HEK293 (cell line): ENCODE data around the gene LHX5.

Experiments
- CTCF ChIA-PET: fragments of 350-600 bp; formaldehyde crosslinking; extraction: SDS; loops from one replicate; lab custom pipeline; 2021; ENCODE audit warnings: antibody characterized with exemption; lab: Yijun Ruan, JAX
- POLR2A ChIA-PET: fragments of 300-600 bp; formaldehyde crosslinking; extraction: SDS; loops from one replicate; lab custom pipeline; 2020; ENCODE audit warnings: antibody characterized with exemption, inconsistent platforms; lab: Yijun Ruan, JAX
- H3K27ac ChIP-seq: fragments of 200-500 bp; sonication (Bioruptor generic); 2 replicates; pipeline ENCODE4 v1.5.1; 2014; ENCODE audit warnings: low read depth, low read length, control low read depth, inconsistent platforms; ENCODE audit errors: extremely low read depth
- H3K36me3 ChIP-seq, 2 experiments: fragments of 200-500 bp in 1 of 2; sonication (Bioruptor generic) in 1 of 2; 1 replicate in 1 of 2; 2 replicates in 1 of 2; pipeline ENCODE4 v1.5.1; 2014 to 2017; ENCODE audit warnings: inconsistent platforms in 2 of 2, low read length in 2 of 2; ENCODE audit not compliant: control insufficient read depth in 2 of 2, insufficient read depth in 1 of 2
- H3K4me1 ChIP-seq: fragments of 200-500 bp; sonication (Bioruptor generic); 2 replicates; pipeline ENCODE4 v1.5.1; 2014; ENCODE audit warnings: mild to moderate bottlenecking, low read length, inconsistent platforms; ENCODE audit not compliant: control insufficient read depth, insufficient read depth
- H3K4me3 ChIP-seq: 2 replicates; pipeline ENCODE4 v1.5.1; 2011; ENCODE audit warnings: low read depth, mild to moderate bottlenecking, control low read depth, low read length, moderate library complexity
- H3K9me3 ChIP-seq: fragments of 200-500 bp; sonication (Bioruptor generic); 2 replicates; pipeline ENCODE4 v1.5.1; 2014; ENCODE audit warnings: low read depth, low read length, inconsistent platforms; ENCODE audit not compliant: control insufficient read depth, insufficient read depth
- GLI2 ChIP-seq: fragments of 450-650 bp; formaldehyde crosslinking; IDR thresholded peaks from 2 replicates; pipeline ENCODE4; 2017; ENCODE audit warnings: missing biosample characterization, missing genetic modification characterization, low read depth, borderline replicate concordance
- HOXC10 ChIP-seq: sonication (generic); formaldehyde crosslinking; IDR thresholded peaks from 2 replicates; pipeline ENCODE4 v1.8.1; 2023; ENCODE audit warnings: mild to moderate bottlenecking, missing genetic modification reagents
- IKZF3 ChIP-seq: fragments of 450-650 bp; IDR thresholded peaks from 2 replicates; pipeline ENCODE4 v1.5.0; 2018; ENCODE audit warnings: missing biosample characterization, mild to moderate bottlenecking, missing genetic modification characterization, moderate library complexity
- KLF10 ChIP-seq: fragments of 450-650 bp; IDR thresholded peaks from 2 replicates; pipeline ENCODE4 v1.5.1; 2018; ENCODE audit warnings: missing biosample characterization, mild to moderate bottlenecking, missing genetic modification characterization
- PRDM10 ChIP-seq: fragments of 450-650 bp; formaldehyde crosslinking; IDR thresholded peaks from 2 replicates; pipeline ENCODE4 v1.5.1; 2016; ENCODE audit warnings: missing biosample characterization, missing genetic modification characterization
- PRDM2 ChIP-seq: fragments of 450-650 bp; formaldehyde crosslinking; IDR thresholded peaks from 2 replicates; pipeline ENCODE4 v1.5.1; 2016; ENCODE audit warnings: missing biosample characterization, missing genetic modification characterization, borderline replicate concordance
- ZBTB49 ChIP-seq: fragments of 450-650 bp; formaldehyde crosslinking; IDR thresholded peaks from 2 replicates; pipeline ENCODE4 v1.5.1; 2016; ENCODE audit warnings: missing biosample characterization, missing genetic modification characterization, low read depth
- ZBTB8A ChIP-seq: fragments of 450-650 bp; formaldehyde crosslinking; IDR thresholded peaks from 2 replicates; pipeline ENCODE4 v1.5.1; 2016; ENCODE audit warnings: missing biosample characterization, missing genetic modification characterization
- ZFP37 ChIP-seq: fragments of 450-650 bp; formaldehyde crosslinking; IDR thresholded peaks from 2 replicates; pipeline ENCODE4 v1.5.1; 2016; ENCODE audit warnings: missing biosample characterization, missing genetic modification characterization
- ZIC2 ChIP-seq: fragments of 450-650 bp; formaldehyde crosslinking; IDR thresholded peaks from 2 replicates; pipeline ENCODE4 v1.5.1; 2016; ENCODE audit warnings: missing biosample characterization, missing genetic modification characterization
- ZNF114 ChIP-seq: fragments of 450-650 bp; formaldehyde crosslinking; IDR thresholded peaks from 2 replicates; pipeline ENCODE4 v1.5.0; 2017; ENCODE audit warnings: missing biosample characterization, missing genetic modification characterization
- ZNF175 ChIP-seq: fragments of 450-650 bp; formaldehyde crosslinking; IDR thresholded peaks from 2 replicates; pipeline ENCODE4 v1.5.1; 2016; ENCODE audit warnings: missing biosample characterization, missing genetic modification characterization
- ZNF184 ChIP-seq: fragments of 450-650 bp; IDR thresholded peaks from 2 replicates; pipeline ENCODE4 v1.5.1; 2018; ENCODE audit warnings: missing biosample characterization, mild to moderate bottlenecking, missing genetic modification characterization
- ZNF341 ChIP-seq: fragments of 450-650 bp; formaldehyde crosslinking; IDR thresholded peaks from 2 replicates; pipeline ENCODE4; 2016; ENCODE audit warnings: low read depth, missing biosample characterization, missing genetic modification characterization
- ZNF391 ChIP-seq: fragments of 450-650 bp; formaldehyde crosslinking; IDR thresholded peaks from 2 replicates; pipeline ENCODE4 v1.5.1; 2016; ENCODE audit warnings: low read depth, missing biosample characterization, missing genetic modification characterization, borderline replicate concordance
- ZNF501 ChIP-seq: fragments of 450-650 bp; formaldehyde crosslinking; IDR thresholded peaks from 2 replicates; pipeline ENCODE4 v1.5.1; 2016; ENCODE audit warnings: missing biosample characterization, missing genetic modification characterization
- ZNF548 ChIP-seq: fragments of 450-650 bp; formaldehyde crosslinking; IDR thresholded peaks from 2 replicates; pipeline ENCODE4 v1.5.1; 2016; ENCODE audit warnings: missing biosample characterization, missing genetic modification characterization
- ZNF580 ChIP-seq: fragments of 450-650 bp; formaldehyde crosslinking; IDR thresholded peaks from 2 replicates; pipeline ENCODE4 v1.5.1; 2016; ENCODE audit warnings: missing biosample characterization, missing genetic modification characterization
- ZNF654 ChIP-seq: fragments of 450-650 bp; formaldehyde crosslinking; IDR thresholded peaks from 2 replicates; pipeline ENCODE4 v1.5.1; 2016; ENCODE audit warnings: low read depth, missing biosample characterization, missing genetic modification characterization
- ZNF670 ChIP-seq: fragments of 450-650 bp; formaldehyde crosslinking; IDR thresholded peaks from 2 replicates; pipeline ENCODE4 v1.5.1; 2016; ENCODE audit warnings: missing biosample characterization, missing genetic modification characterization, low read depth
- ZNF704 ChIP-seq: fragments of 450-650 bp; formaldehyde crosslinking; IDR thresholded peaks from 2 replicates; pipeline ENCODE4 v1.5.1; 2016; ENCODE audit warnings: missing biosample characterization, missing genetic modification characterization
- ZNF768 ChIP-seq: fragments of 450-650 bp; formaldehyde crosslinking; IDR thresholded peaks from 2 replicates; pipeline ENCODE4 v1.5.1; 2018; ENCODE audit warnings: missing biosample characterization, mild to moderate bottlenecking, missing genetic modification characterization
- ZSCAN23 ChIP-seq: fragments of 450-650 bp; formaldehyde crosslinking; IDR thresholded peaks from 2 replicates; pipeline ENCODE4 v1.5.1; 2016; ENCODE audit warnings: missing biosample characterization, missing genetic modification characterization
- ZXDB ChIP-seq: fragments of 450-650 bp; formaldehyde crosslinking; IDR thresholded peaks from 2 replicates; pipeline ENCODE4 v1.5.1; 2016; ENCODE audit warnings: missing biosample characterization, missing genetic modification characterization

The LHX5 gene

GRCh38 chr12:113473400-113473799, 1.7 kb upstream of the LHX5 start (continued):
- no peak for TF ChIP-seq ZNF654 (tag by site-specific recombination)
- TF ChIP-seq HOXC10 (CRISPR knock-in tag), result no peak
- no peak for TF ChIP-seq ZNF548
- no peak for TF ChIP-seq ZBTB49
- TF ChIP-seq ZNF670 (tag by site-specific recombination), result no peak
- TF ChIP-seq ZBTB8A (tag by site-specific recombination), result no peak
- no peak for TF ChIP-seq ZNF501
- TF ChIP-seq ZNF391 (tag by site-specific recombination), result no peak
- no peak for TF ChIP-seq KLF10 (tag by site-specific recombination)
- no peak for TF ChIP-seq ZNF768
- no peak for TF ChIP-seq IKZF3 (tag by site-specific recombination)
- no peak for TF ChIP-seq ZNF341 (tag by site-specific recombination)
- TF ChIP-seq ZXDB (tag by site-specific recombination), result no peak

- Histone ChIP-seq H3K27ac (no peak overlapping the region), H3K36me3 (no peaks in the 10 kb centered on the region), H3K4me3 (no peak overlapping the region), H3K9me3 (no peaks in the 10 kb centered on the region), H3K4me1 (no peaks in the 10 kb centered on the region)
- CTCF ChIA-PET, result interaction anchor here (0.6 to 2.2 kb wide), 2 partner anchors 10 to 295 kb away, joined by 3 to 7 read pairs; no protein-coding TSS in a partner anchor
- POLR2A ChIA-PET, result no interaction called here
- TF ChIP-seq ZIC2 (tag by site-specific recombination) (no peak), ZNF114 (no peak), ZFP37 (tag by site-specific recombination) (no peak), GLI2 (tag by site-specific recombination) (no peak), ZSCAN23 (tag by site-specific recombination) (no peak), ZNF175 (tag by site-specific recombination) (no peak), ZNF184 (tag by site-specific recombination) (no peak), ZNF704 (tag by site-specific recombination) (no peak), ZNF580 (tag by site-specific recombination) (no peak), PRDM2 (tag by site-specific recombination) (no peak), PRDM10 (tag by site-specific recombination) (no peak)
- TF ChIP-seq, all 188 proteins: peak for 0
Observed at GRCh38 chr12:113472191-113473121, 785 bp upstream of the LHX5 start.
